Activated gamma-delta T cell treated with Interleukin-2 at 50 U/mL for 16 hours (primary cell): ENCODE data around the gene GASK1B.

Source experiments
- DNase-seq: peaks from one replicate; pipeline ENCODE4 v3.0.0-alpha.2; 2020

Gene GASK1B

GRCh38 chr4:158182736-158183135 lies 9.9 kb upstream of the GASK1B start:
- DNase-seq = no peak

- no peak for DNase-seq
Measured at GRCh38 chr4:158181906-158182305, 9.1 kb upstream of the GASK1B start.

DNA sequence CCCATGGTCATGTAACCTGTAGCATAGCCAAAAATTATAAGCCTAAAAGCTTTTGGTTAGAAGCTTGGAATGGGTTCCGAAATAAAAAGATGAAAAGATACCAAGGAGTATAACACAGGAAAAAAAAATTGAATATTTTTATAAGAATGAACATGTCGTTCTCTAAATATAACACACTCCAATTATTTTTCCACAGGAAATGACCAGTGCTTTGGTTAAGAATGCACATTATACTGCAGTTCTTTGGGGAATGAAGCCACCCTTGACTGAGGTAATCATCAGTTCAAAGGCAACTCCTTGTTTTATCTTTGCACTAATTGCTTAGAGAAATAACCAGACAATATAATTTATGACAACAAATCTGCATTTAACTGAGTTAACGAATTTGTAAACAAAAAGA lies 6.6 kb upstream of the GASK1B start:
- no peak for DNase-seq

DNA sequence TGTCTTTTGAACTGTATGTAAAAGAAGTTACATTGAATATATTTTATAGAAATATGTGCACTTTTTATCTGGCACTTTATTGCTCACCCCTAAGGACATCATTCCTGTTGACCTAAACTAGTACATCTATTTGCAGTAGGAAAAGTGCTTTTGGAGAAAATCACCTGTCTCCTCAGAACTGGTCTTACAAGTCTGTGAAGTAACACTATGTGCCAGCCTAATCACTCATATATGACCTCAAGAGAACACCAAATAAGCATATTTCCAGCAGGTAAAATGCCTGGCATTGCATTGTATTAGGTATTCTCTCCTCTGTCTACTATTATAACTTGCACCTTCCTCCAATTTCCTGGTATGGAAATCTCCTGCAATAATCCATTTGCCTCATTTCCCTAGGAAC lies 4.0 kb upstream of the GASK1B start:
- no peak for DNase-seq

DNA sequence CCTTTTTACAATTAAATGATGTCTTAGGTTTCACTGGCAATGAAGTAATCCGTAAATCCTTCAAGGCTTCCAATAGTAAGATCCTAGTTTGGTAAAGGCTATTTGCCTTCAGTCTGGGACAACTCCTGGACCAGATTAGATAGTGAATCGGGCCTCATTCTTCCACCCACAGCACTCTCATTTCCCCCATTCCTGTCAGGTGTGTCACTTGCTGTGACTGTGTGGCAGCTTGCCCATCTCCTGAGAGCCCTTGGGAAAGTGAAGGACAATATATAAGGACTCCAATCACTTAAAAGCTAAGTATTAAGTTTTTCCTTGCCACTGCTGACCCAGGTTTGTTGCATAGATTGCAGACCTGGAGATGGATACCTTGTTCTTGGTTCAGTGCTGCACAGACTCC lies 3.3 kb upstream of the GASK1B start:
- DNase-seq = no peak

- no peak for DNase-seq
Measured at GRCh38 chr4:158170691-158171561, 1.9 kb downstream of the GASK1B start.

DNA sequence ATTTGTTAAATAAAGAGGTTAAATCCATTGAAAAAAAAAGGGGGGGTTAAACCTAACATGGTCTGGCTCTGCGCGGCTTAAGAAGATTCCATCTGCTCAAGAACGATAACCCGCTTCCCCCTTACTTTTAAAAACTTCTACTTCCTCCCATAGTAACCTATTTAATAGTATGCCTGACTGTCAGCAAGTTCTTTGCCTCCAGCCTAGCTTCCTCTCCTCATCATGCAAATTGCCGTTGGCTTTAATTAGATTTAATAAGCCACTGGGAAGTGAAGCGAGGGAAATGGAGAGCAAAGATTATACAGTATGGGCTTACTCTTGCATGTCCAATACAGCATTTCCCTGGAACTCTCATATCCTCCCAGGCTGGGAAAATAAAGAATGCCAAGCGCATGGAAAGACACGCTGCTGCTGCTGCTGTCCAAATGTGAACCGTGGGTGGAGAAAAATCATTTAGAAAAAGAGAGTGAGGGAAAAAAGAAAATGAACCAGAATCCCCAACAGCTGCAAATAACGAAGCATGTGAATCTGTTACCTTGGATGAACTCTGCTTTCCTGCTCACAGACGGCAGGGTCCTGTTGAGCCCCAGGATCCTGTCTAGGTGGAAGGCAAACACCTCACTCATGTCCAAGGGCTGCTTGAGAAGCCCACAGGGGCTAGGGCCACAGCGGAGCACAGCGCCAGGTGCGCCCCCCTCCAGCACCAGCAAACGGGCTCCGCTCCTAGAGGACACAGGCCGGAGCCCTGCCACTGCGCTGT lies 2.7 kb downstream of the GASK1B start:
- DNase-seq = no peak

DNA sequence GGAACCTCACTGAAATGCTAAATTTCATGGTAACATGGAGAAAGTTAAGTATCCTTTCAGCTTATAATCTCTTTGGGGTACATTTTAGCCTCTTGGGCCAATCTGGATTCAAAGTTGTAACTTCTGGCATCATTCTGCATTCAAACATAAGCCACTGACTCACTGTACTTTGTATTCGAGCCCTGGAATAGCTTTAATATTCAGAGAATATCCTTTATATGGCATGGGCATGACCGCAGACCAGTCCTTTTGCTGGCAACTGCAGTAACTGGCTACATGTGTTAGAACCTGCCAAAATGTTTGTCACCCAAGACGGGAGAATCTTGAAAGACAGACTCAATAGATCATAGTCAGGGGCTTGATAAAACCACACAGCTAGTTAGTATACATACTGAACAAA lies 3.3 kb downstream of the GASK1B start:
- DNase-seq = no peak

DNA sequence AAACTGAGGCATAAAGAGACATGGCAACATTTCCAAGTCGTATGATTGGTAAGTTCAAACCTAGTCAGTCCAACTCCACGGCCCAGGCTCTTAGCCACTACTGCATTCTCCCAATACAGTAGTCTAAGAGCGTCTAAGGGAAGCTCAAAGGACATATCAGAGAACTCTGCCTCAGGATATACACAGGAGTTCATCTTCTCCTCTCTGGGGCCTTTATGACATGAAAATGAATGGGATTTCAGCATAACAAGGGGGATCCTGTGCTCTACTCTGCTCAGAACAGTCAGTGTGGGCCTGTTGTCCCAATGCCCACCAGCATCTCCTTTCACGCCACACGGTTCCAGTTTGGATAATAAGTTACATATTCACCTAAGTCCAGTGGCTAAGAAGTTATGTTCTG lies 4.2 kb downstream of the GASK1B start:
- no peak for DNase-seq

- DNase-seq = no peak
Measured at GRCh38 chr4:158166701-158167100, 6.1 kb downstream of the GASK1B start.

DNA sequence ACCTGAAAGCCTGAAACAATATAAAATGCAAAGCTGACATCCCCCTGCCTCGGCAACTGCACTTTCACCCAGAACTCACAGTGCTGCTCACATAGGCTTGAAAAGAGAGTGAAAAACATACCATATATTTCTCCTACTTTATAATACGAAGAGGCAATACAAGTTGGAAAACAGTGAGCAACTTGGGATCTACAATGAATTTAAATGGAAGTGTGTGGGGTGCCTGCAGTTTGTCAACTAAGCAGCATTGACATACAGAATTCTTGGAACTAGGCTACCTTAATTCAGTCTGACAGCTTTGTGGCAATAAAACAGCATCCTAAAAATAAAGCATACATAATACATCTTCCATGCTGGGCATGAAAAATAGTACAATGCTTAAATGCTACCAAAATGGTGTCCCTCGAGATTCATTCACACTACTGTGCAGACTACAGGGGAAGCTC lies 8.0 kb downstream of the GASK1B start:
- no peak for DNase-seq

DNA sequence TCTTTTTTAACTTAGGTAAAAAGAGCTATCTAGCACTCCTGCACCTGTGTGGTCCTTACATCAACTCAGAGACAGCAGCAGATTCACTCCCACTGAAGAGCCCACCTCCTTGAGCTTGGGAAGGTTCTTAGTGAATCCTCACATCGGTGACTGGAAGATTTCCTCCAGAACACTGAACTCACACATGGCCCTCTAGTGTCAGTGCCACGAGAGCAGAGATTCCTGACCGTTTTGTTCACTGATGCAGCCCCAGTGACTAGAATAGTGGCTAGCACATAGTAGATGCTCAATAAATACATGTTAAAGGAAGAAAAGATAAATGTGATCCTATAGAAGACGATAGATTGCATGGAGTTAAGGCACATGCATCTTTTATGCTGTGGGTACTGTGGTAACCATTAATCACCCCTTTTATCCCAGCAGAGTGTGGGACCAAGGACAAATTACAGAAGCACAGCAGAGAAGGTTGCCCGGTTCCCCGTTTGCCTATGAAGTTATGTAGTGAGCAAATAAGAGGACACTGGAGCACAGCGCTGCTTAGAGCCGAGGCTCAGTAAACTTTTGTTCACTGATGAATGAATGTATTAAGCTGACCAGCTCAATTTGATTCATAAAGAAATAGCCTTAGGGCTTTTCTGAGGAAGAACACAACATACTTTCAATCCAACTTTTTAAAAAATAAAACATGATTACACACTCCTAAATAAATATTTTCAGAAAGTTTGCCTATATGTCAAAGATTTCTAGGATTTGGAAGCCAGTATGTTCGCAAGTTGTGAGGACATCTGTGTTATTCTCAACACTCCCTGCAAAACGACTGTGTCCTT lies 8.7 kb downstream of the GASK1B start:
- DNase-seq = no peak

DNA sequence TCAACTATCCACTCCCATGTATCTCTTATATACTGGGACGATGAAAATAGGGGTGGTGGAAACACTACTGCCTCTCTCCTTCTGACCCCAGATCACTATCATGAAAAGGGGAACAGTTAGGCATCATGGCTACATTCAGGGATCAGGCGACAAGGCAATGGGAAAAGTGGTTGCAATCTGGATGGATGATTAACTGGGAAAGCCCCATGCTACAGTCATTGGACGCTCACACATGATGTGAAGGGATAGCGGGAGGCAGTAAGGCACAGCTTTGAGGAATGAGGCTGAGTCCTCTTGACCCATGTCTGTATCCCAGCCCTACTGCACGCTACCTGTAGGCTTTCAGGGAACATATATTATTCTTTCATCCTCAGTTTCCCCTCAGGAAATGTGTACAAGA lies 10.2 kb downstream of the GASK1B start:
- no peak for DNase-seq

DNA sequence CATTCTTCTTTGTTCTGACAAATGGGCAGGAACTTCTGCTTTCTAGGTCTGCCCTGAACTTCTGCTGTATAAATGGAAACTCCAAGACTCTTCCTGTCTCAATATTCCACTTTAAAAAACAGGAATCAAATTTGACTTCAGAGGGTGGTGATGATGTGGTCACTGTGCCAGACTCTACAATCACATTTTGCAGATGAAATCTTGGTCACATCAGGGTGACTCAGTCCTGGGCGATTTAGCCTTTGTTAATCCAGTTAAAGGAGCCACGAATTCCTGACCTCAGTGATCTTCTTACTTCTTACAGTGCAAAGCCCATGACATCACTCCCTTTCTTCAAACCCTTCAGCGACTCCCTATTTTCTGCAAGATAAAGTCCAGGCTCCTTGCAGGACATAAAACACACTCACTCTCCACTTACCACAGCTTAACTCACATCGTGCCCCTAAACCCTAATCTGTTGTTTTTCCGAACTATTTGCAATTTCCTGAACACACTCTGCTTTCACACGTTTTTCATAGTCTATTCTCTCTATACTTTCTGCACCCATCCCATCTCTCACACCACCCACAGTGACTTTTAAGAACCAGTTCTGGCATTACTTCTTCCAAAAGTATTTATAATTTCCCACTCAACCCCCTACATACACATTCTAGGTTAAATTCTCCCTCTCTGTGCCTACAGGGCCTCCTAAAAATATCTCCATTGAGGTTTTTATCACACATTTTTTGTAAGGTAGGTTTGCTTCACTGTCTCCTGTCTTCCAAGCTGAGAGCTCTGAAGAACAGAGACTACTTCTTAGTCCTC lies 11.1 kb downstream of the GASK1B start:
- DNase-seq = no peak

DNA sequence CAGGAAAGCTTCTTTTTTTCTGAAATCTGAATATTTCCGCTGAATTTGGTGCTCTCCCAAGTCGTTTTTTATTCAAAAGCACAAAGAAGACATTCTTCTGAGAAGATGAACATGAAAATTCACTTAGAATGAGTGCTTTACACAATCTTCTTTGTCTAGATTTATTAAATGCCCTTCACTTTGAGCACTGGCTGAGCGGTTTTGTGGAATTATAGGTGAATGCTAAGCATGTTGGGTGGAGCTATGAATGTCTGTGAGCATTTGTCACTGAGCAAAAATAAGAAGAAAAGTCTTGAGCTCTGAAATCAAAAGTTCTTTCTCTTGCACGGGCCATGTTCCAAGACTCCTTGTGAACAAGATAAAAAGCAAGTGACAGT lies 13.1 kb downstream of the GASK1B start:
- no peak for DNase-seq

GRCh38 chr4:158159054-158159717 lies 13.6 kb downstream of the GASK1B start:
- DNase-seq = no peak

DNA sequence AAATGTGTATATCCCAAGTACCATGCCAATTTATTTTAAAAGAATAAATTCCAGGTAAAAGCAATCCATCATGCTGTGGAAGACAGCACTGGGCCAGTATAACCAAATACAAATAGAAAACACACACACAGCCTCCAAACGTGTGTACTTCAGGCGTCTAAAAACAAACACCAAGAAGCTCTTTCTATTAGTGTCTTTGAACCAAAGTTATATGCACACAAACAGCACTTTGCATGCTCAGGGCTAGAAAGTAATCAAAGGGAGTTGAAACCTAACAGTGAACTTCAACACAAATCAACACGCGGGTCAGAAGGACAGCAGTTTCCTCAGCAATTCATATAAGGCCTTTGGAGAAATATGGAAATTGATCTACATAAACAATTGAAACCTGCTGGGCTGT lies 15.4 kb downstream of the GASK1B start:
- no peak for DNase-seq

DNA sequence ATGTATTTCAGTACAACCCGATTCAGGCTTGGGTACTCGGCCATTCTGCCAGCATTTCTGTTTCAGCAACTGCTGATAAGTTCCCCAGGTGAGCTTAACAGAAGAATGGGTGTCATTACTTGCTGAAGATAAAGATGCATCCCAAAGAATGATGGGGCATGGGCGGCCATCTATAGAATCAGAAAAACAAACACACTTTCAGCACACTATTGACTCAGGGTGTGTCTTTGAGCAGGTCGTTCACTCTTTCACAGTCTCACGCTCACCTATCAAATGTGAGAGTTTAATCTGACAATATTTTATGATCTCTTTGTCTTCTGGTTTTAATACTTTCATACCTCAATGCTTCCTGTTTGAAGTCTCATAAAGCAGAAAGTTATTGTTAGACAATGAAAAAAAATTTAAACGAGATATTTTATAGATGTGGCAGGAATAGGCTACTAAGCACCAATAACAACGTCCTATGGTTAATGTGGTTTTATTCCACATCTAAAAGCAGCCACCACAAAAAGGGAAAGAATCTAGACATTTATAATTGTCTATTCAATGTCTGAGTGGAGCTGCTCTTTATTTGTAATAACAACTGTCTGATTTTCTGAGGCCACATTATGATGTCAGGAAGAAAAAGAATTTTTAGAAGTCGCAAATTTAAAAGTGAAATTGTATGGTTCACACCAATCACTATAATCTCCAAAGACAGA lies 17.0 kb downstream of the GASK1B start:
- no peak for DNase-seq

GRCh38 chr4:158147151-158147550 lies 25.7 kb downstream of the GASK1B start:
- no peak for DNase-seq

- no peak for DNase-seq
Measured at GRCh38 chr4:158146736-158147135, 26.1 kb downstream of the GASK1B start.

DNA sequence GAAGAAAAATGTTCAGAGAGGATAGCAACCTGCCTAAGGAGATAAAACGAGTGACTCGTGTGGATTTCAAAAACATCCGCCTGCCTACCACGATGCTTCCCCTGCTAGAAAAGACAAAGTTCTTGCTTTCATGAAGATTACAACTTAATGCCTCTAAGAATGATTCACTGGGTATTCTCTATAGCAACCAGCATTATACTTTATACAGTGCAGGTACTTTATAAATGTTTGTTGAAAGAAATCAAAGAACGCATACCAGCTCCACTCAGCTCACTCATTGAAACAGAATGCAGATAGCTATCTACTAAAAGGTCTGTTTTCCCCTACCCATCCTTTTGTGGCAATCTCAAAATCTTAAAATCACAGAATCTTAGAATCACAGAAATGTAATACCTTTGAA lies 33.7 kb downstream of the GASK1B start:
- no peak for DNase-seq
